Measurements from ENCODE around the gene OSM.

Gene OSM

GRCh38 chr22:30261134-30261533 is 5.5 kb downstream of the OSM start:
- no peak overlapping the region for H3K4me3 ChIP-seq (ENCODE audit: low read length)
- no peak overlapping the region for H2AFZ ChIP-seq (ENCODE audit: low read length)
- H3K4me1 ChIP-seq (ENCODE audit: low read length): peaks cover 5% of the 10 kb centered on the region
- H3K9ac ChIP-seq (ENCODE audit: low read length): no peak overlapping the region
- no peak for TF ChIP-seq EZH2phosphoT487 (IDR thresholded peaks at IDR 0.05; ENCODE audit: low read length)
- TF ChIP-seq EZH2 (optimal IDR thresholded peaks at IDR 0.05; ENCODE audit: low read depth, low read length): no peak
- TF ChIP-seq, protein P1, sequence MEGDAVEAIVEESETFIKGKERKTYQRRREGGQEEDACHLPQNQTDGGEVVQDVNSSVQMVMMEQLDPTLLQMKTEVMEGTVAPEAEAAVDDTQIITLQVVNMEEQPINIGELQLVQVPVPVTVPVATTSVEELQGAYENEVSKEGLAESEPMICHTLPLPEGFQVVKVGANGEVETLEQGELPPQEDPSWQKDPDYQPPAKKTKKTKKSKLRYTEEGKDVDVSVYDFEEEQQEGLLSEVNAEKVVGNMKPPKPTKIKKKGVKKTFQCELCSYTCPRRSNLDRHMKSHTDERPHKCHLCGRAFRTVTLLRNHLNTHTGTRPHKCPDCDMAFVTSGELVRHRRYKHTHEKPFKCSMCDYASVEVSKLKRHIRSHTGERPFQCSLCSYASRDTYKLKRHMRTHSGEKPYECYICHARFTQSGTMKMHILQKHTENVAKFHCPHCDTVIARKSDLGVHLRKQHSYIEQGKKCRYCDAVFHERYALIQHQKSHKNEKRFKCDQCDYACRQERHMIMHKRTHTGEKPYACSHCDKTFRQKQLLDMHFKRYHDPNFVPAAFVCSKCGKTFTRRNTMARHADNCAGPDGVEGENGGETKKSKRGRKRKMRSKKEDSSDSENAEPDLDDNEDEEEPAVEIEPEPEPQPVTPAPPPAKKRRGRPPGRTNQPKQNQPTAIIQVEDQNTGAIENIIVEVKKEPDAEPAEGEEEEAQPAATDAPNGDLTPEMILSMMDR (IDR thresholded peaks at IDR 0.05; ENCODE audit: low read length): no peak
- H3K4me2 ChIP-seq (ENCODE audit: low read depth, low read length): no peak overlapping the region
- no peaks in the 10 kb centered on the region for H3K79me2 ChIP-seq (ENCODE audit: low read length)
- no peaks in the 10 kb centered on the region for H3K9me3 ChIP-seq (replicated peaks; ENCODE audit: insufficient read depth, low read length)
- no peaks in the 10 kb centered on the region for H3F3A ChIP-seq (ENCODE audit: insufficient read depth, low read length)
- H3K27ac ChIP-seq (ENCODE audit: low read length): no peak overlapping the region
- H3K36me3 ChIP-seq (replicated peaks; ENCODE audit: insufficient read depth, low read length): no peaks in the 10 kb centered on the region
- DNase-seq: no peak
- H3K9me2 ChIP-seq (replicated peaks; ENCODE audit: insufficient read depth, low read length): no peaks in the 10 kb centered on the region
- peaks cover 80% of the 10 kb centered on the region for H3K27me3 ChIP-seq (replicated peaks; ENCODE audit: insufficient read depth, low read length)
- H4K20me1 ChIP-seq (ENCODE audit: insufficient read depth, low read length): no peaks in the 10 kb centered on the region

GRCh38 chr22:30260682-30261081 is 6.0 kb downstream of the OSM start:
- H3K4me3 ChIP-seq (ENCODE audit: low read length): no peak overlapping the region
- H3K27me3 ChIP-seq (replicated peaks; ENCODE audit: insufficient read depth, low read length): peaks cover 75% of the 10 kb centered on the region
- DNase-seq: no peak
- H3K4me1 ChIP-seq (ENCODE audit: low read length): peaks cover 5% of the 10 kb centered on the region
- H3K9me3 ChIP-seq (replicated peaks; ENCODE audit: insufficient read depth, low read length): no peaks in the 10 kb centered on the region
- no peak for TF ChIP-seq EZH2phosphoT487 (IDR thresholded peaks at IDR 0.05; ENCODE audit: low read length)
- no peak for TF ChIP-seq EZH2 (optimal IDR thresholded peaks at IDR 0.05; ENCODE audit: low read depth, low read length)
- TF ChIP-seq, protein P1 (IDR thresholded peaks at IDR 0.05; ENCODE audit: low read length): no peak
- no peaks in the 10 kb centered on the region for H4K20me1 ChIP-seq (ENCODE audit: insufficient read depth, low read length)
- H3K4me2 ChIP-seq (ENCODE audit: low read depth, low read length): no peak overlapping the region
- no peaks in the 10 kb centered on the region for H3F3A ChIP-seq (ENCODE audit: insufficient read depth, low read length)
- H3K79me2 ChIP-seq (ENCODE audit: low read length): no peaks in the 10 kb centered on the region
- no peaks in the 10 kb centered on the region for H3K36me3 ChIP-seq (replicated peaks; ENCODE audit: insufficient read depth, low read length)
- no peak overlapping the region for H2AFZ ChIP-seq (ENCODE audit: low read length)
- no peak overlapping the region for H3K9ac ChIP-seq (ENCODE audit: low read length)
- no peak overlapping the region for H3K27ac ChIP-seq (ENCODE audit: low read length)
- H3K9me2 ChIP-seq (replicated peaks; ENCODE audit: insufficient read depth, low read length): no peaks in the 10 kb centered on the region

GRCh38 chr22:30260276-30260675 is 6.4 kb downstream of the OSM start:
- Histone ChIP-seq H3K27me3 (replicated peaks; ENCODE audit: insufficient read depth, low read length) (peaks cover 71% of the 10 kb centered on the region), H4K20me1 (ENCODE audit: insufficient read depth, low read length) (no peaks in the 10 kb centered on the region), H2AFZ (ENCODE audit: low read length) (no peak overlapping the region), H3K4me2 (ENCODE audit: low read depth, low read length) (no peak overlapping the region), H3K27ac (ENCODE audit: low read length) (no peak overlapping the region), H3K4me1 (ENCODE audit: low read length) (peaks cover 5% of the 10 kb centered on the region), H3K79me2 (ENCODE audit: low read length) (no peaks in the 10 kb centered on the region), H3K9ac (ENCODE audit: low read length) (no peak overlapping the region), H3K4me3 (ENCODE audit: low read length) (no peak overlapping the region), H3K36me3 (replicated peaks; ENCODE audit: insufficient read depth, low read length) (no peaks in the 10 kb centered on the region), H3K9me2 (replicated peaks; ENCODE audit: insufficient read depth, low read length) (no peaks in the 10 kb centered on the region), H3K9me3 (replicated peaks; ENCODE audit: insufficient read depth, low read length) (no peaks in the 10 kb centered on the region), H3F3A (ENCODE audit: insufficient read depth, low read length) (no peaks in the 10 kb centered on the region)
- TF ChIP-seq, protein P1 (IDR thresholded peaks at IDR 0.05; ENCODE audit: low read length): no peak
- TF ChIP-seq EZH2phosphoT487 (IDR thresholded peaks at IDR 0.05; ENCODE audit: low read length): no peak
- TF ChIP-seq EZH2 (optimal IDR thresholded peaks at IDR 0.05; ENCODE audit: low read depth, low read length): no peak
- DNase-seq: no peak
